HG03520 (cell line): Measurements from ENCODE around the gene TBC1D9.

ENCODE experiments used
- ATAC-seq: cut with Tn5 transposase; IDR thresholded peaks from one replicate; pipeline ENCODE4 v1.9.1; 2021; ENCODE audit warnings: mild to moderate bottlenecking, moderate library complexity; ENCODE audit not compliant: unreplicated experiment

The TBC1D9 gene

GRCh38 chr4:140628016-140628415, 128.2 kb downstream of the TBC1D9 start:
- no peak for ATAC-seq

DNA sequence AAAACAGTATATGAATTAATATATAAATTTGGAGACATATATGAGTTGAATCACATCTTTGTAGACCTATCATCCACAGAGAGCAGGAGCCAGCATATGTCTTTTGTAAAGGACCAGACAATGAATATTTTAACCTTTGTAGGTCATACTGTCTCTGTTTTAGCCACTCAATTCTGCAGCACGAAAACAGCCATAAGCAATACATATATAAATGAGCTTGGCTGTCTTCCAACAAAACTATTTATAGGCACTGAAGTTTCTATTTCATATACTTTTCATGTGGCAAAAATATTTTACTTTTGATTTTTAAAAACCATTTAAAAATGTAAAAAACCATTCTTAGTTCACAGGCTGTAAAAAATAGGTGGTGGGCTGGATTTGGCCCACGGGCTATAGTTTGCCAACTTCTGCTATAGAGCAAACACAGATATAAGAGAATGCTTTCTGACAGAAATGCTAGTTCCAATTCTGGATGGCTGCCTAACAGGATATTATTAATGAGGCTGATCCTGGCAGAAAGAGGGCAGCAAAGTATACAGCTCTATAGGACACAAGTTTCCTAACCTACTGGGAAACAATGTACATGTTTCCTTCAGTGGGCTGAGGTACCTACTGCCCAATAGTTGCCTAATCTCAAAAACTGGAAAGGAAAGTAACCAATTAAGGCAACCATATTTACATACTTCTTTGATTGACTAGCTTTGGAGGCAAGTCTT, 129.4 kb downstream of the TBC1D9 start:
- no peak for ATAC-seq

GRCh38 chr4:140622333-140622958, 133.7 kb downstream of the TBC1D9 start:
- no peak for ATAC-seq

DNA sequence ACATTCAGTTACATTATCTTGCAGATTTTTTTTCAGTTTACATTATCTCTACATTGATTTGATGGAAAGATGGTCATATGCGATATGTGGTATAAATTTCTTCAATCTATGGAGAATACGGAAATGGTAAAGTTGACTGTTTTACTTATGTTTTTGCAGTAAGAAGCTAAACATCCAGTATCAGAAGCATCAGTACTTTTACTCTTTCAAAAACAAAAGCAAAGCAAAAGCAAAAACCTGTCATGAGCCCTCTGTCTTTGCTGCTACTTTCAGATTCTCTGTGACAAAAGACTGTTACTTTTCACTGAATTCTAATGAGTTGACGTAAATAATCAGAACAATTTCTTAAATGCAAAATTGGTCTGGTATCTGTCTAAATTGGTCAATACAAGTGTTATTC, 135.0 kb downstream of the TBC1D9 start:
- ATAC-seq = no peak

- no peak for ATAC-seq
These were observed 138.5 kb downstream of the TBC1D9 start for GRCh38 chr4:140617499-140618248.

- no peak for ATAC-seq
These were observed 140.7 kb downstream of the TBC1D9 start for GRCh38 chr4:140615451-140615850.

DNA sequence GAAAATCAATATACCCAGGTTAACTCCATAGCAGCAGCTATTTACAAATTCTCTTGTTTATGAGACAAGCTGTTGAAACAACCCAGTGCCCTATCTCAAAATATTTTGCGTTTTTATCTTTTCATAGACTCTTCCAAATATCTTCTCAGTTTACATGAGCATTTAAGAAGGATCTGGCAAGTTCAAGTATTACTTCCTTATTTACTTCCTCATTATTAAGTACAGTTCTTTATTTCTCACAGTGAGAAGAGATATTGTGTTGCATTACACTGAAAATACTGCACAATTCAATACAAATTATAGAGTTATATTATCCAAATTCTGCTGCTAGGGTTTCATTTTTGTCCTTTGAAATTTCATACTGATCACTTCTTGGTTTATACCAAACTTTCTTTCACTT, 143.8 kb downstream of the TBC1D9 start:
- ATAC-seq = no peak

DNA sequence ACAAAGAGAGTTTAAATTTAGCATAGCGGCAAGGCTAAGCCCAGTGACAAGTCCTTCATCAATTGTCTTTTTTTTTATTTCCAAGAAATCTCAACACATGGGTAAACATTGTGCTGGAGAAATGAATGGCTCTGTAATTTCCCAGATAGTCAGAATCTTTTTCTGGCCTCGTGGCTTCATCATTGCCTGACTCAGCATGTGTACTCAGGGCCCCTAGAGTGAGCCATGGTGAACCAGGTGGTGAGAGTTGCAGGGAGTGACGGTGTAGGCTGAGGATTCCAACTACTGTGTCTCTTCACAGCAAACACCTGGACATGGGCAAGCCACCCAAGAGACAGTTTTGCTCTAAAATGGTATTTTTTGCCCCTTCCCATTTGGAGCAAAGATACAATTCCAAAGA, 144.3 kb downstream of the TBC1D9 start:
- no peak for ATAC-seq

DNA sequence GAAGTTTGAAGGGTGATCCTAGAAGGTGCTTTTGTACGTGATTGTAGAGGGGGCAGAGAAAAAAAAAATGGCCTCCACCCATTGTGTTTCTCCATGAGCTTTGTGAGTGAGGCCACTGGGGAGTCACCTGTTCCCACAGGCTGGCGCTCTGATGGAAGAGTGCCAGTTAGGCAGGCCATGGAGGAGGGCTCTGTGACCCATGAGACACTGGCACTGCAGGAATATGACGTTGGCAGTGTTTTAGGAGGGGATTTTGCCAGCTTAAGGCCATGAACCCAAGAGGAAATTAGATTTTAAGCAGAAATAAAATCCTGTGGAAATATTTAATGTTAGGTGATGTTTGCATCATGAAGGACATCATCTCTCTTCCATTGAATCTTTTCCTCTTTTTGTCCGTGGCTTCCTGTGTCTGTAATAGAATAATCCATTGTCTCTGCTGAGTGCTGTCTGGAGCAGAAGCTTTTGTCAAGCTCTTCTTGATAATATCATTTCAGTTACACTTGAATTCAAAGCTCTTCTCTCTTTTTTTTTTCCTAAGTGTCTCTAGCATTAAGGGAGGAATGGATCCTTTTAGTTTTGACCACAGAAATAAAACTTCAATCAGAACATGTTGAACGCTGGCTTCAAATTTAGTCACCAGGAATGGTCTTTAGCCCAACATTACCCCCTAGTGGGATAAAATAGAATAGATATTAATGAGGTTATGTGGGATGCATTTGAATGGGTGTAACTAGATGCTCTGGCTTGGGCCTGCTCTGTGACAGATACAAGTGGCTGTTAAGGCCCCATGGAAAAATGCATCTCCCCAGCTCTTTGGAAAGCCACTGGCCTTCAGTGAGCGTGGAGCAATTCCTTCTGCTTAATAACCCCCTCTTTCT, 146.4 kb downstream of the TBC1D9 start:
- ATAC-seq = peak; percentile 77

GRCh38 chr4:140607852-140608251, 148.3 kb downstream of the TBC1D9 start:
- ATAC-seq = no peak

GRCh38 chr4:140604544-140604943, 151.6 kb downstream of the TBC1D9 start:
- ATAC-seq = no peak

- ATAC-seq = no peak
These were observed 152.9 kb downstream of the TBC1D9 start for GRCh38 chr4:140603286-140603685.

DNA sequence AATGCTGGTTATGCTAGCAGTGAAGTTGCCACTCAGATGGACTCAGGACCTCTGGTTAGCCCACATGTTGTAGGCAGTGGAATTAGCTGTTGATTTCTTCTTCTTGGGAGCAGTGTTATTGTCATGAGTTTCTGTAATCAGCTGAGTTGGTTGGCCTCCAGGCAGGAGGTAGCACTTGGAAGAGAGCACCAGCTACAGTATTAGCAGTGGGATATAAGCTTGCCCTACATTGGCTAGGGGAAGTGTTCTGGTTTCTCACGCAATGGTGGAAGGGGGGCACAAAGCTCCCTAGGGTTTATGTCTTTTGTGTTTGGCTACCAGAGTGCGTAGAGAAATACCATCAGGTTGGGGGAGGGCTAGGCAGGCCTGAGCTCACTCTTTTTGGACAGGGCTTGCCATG, 153.5 kb downstream of the TBC1D9 start:
- ATAC-seq = no peak

GRCh38 chr4:140600408-140600807, 155.8 kb downstream of the TBC1D9 start:
- ATAC-seq = no peak

GRCh38 chr4:140595065-140595464, 161.1 kb downstream of the TBC1D9 start:
- peak; percentile 80 for ATAC-seq

GRCh38 chr4:140584439-140584838, 171.7 kb downstream of the TBC1D9 start:
- ATAC-seq = no peak

DNA sequence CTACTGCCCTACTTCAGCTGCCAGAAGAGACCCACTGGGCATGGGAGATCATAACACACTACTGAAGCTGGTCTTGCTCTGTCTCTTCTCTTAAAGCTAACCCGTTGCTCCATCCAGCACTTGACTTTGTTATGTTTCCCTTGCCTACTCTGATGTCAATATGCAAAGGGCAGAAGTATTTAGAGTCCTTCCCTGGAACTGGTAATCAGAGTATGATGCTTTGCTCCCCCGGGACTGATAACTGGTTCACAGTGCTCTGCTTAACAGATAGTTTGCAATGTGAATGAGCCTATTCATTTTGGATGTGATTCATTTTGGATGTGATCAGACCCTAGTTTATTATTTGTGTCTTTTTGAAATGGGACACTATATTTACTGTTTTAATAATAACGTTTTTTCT, 175.1 kb downstream of the TBC1D9 start:
- ATAC-seq = no peak

GRCh38 chr4:140579278-140579677, 176.9 kb downstream of the TBC1D9 start:
- ATAC-seq = no peak

- no peak for ATAC-seq
These were observed 180.7 kb downstream of the TBC1D9 start for GRCh38 chr4:140575489-140575888.

DNA sequence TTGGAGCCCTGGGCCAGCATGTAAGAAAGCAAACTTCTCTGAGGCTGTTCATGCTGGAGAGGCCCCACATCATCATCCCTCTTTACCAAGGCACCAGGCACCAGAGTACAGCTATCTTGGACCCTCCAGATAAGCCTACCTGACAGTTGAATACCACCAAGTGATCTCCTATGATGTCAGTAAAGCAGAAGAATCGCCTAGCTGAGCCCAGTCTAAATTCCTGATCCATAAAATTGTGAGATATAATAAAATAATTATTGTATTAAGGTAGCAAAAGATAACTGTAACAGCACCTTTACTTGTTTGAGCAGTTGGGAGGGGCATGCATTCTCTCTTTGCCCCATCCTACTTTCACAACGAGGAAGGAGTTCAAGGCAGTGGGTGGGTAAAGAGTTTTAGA, 184.6 kb downstream of the TBC1D9 start:
- ATAC-seq = no peak
